GM10266 (cell line): ENCODE data around the gene FOXC2.

Experiments used
- DNase-seq: peaks from one replicate; pipeline ENCODE4 v3.0.0; 2012; ENCODE audit errors: extremely low spot score
- CTCF ChIP-seq: IDR thresholded peaks from 2 replicates; pipeline ENCODE4 v1.5.1; 2012; ENCODE audit warnings: mild to moderate bottlenecking, low read depth; ENCODE audit not compliant: control insufficient read depth, insufficient read depth; ENCODE audit errors: missing control alignments

FOXC2 gene

GRCh38 chr16:86541560-86541959 lies 25.1 kb upstream of the FOXC2 start:
- DNase-seq: no peak
- no peak for TF ChIP-seq CTCF

- no peak for TF ChIP-seq CTCF
Observed at GRCh38 chr16:86542756-86543750, 23.6 kb upstream of the FOXC2 start.

GRCh38 chr16:86545481-86545880 lies 21.1 kb upstream of the FOXC2 start:
- no peak for DNase-seq
- TF ChIP-seq CTCF: no peak

More at GRCh38 chr16:86542756-86543750, 23.6 kb upstream of the FOXC2 start:
- DNase-seq: no peak

GRCh38 chr16:86545954-86546637 lies 20.5 kb upstream of the FOXC2 start:
- TF ChIP-seq CTCF: no peak
- DNase-seq: no peak

GRCh38 chr16:86546638-86547013 lies 20.0 kb upstream of the FOXC2 start:
- TF ChIP-seq CTCF: no peak
- no peak for DNase-seq

GRCh38 chr16:86547286-86547685 lies 19.3 kb upstream of the FOXC2 start:
- no peak for DNase-seq
- TF ChIP-seq CTCF: no peak
